ENCODE data around the gene GJA4. TPM values are rescaled to one million over a fixed set of nuclear protein-coding genes. Genes with fewer than 3 reads are reported as not detected.

The GJA4 gene
- total and polyA plus RNA-seq, 2 of the 13 experiments (the other 11 are each of a cell fraction or from before 2014, with no cell fraction given) = not detected

DNA sequence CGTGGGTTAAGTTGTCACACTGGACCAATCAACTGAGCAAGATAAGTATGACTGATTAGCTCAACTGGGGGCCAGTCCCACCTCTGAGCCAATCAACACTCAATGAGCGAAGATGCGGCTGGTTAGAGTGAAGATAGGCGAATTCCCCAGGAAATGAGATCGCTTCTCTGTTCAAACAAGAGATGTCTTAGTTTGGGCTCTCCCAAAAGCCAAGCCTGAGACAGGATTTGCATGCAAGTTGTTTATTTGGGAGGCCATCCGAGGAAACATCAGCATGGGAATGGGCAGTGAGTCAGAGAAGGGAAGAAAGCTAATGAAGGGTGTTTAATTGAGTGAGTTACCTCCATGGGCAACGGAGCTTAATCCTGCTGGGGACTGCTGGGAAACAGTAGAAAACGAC is 42.8 kb upstream of the GJA4 start:
- H2AFZ ChIP-seq (ENCODE audit: low read length) = no peak overlapping the region
- no peaks in the 10 kb centered on the region for H3K36me3 ChIP-seq (replicated peaks in 1 of 2; ENCODE audit: control insufficient read depth in 1 of 2, insufficient read depth in 2 of 2, low read length in 2 of 2)
- TF ChIP-seq ZNF143 (CRISPR knock-in tag; IDR thresholded peaks at IDR 0.05) = no peak
- no peak for TF ChIP-seq HMGA1 (CRISPR knock-in tag; conservative IDR thresholded peaks at IDR 0.05)
- no peak for TF ChIP-seq NFIC (IDR thresholded peaks at IDR 0.05; ENCODE audit: low read length)
- TF ChIP-seq, protein P1, sequence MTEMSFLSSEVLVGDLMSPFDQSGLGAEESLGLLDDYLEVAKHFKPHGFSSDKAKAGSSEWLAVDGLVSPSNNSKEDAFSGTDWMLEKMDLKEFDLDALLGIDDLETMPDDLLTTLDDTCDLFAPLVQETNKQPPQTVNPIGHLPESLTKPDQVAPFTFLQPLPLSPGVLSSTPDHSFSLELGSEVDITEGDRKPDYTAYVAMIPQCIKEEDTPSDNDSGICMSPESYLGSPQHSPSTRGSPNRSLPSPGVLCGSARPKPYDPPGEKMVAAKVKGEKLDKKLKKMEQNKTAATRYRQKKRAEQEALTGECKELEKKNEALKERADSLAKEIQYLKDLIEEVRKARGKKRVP (CRISPR knock-in tag; IDR thresholded peaks at IDR 0.05) = no peak
- no peak for TF ChIP-seq NBN (conservative IDR thresholded peaks at IDR 0.05)
- no peak for TF ChIP-seq TSC22D2 (CRISPR knock-in tag; IDR thresholded peaks at IDR 0.05; ENCODE audit: borderline replicate concordance)
- TF ChIP-seq ATRX (CRISPR knock-in tag; IDR thresholded peaks at IDR 0.05; ENCODE audit: borderline replicate concordance) = no peak
- no peak for TF ChIP-seq POLR2A (IDR thresholded peaks at IDR 0.05; ENCODE audit: insufficient read depth in 1 of 2, low read depth in 2 of 2, low read length in 2 of 2)
- TF ChIP-seq, protein P2, sequence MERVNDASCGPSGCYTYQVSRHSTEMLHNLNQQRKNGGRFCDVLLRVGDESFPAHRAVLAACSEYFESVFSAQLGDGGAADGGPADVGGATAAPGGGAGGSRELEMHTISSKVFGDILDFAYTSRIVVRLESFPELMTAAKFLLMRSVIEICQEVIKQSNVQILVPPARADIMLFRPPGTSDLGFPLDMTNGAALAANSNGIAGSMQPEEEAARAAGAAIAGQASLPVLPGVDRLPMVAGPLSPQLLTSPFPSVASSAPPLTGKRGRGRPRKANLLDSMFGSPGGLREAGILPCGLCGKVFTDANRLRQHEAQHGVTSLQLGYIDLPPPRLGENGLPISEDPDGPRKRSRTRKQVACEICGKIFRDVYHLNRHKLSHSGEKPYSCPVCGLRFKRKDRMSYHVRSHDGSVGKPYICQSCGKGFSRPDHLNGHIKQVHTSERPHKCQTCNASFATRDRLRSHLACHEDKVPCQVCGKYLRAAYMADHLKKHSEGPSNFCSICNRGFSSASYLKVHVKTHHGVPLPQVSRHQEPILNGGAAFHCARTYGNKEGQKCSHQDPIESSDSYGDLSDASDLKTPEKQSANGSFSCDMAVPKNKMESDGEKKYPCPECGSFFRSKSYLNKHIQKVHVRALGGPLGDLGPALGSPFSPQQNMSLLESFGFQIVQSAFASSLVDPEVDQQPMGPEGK (CRISPR knock-in tag; IDR thresholded peaks at IDR 0.05) = no peak
- no peak for TF ChIP-seq ZNF530 (CRISPR knock-in tag; IDR thresholded peaks at IDR 0.05; ENCODE audit: low read depth)
- no peak for TF ChIP-seq ZNF891 (CRISPR knock-in tag; IDR thresholded peaks at IDR 0.05)
- TF ChIP-seq RBFOX2 (IDR thresholded peaks at IDR 0.05; ENCODE audit: low read depth, low read length) = no peak
- TF ChIP-seq, protein P3, sequence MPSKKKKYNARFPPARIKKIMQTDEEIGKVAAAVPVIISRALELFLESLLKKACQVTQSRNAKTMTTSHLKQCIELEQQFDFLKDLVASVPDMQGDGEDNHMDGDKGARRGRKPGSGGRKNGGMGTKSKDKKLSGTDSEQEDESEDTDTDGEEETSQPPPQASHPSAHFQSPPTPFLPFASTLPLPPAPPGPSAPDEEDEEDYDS (CRISPR knock-in tag; IDR thresholded peaks at IDR 0.05) = no peak
- no peak for TF ChIP-seq TCF12 (IDR thresholded peaks at IDR 0.05)
- no peak for TF ChIP-seq TCF12 (CRISPR knock-in tag; IDR thresholded peaks at IDR 0.05)
- H3K27ac ChIP-seq (ENCODE audit: extremely low read length, insufficient read depth, low read length) = no peak overlapping the region
- no peak overlapping the region for H3K4me2 ChIP-seq (ENCODE audit: low read depth, low read length)
- no peaks in the 10 kb centered on the region for H3K79me2 ChIP-seq (ENCODE audit: insufficient read depth, low read length)
- FAIRE-seq (no peak), ATAC-seq (no peak), DNase-seq (ENCODE audit: low spot score) (no peak)
- CTCF ChIA-PET (ENCODE audit: low intra/inter-chr PET ratio, low total read pairs) = no interaction called here
- H3K9me3 ChIP-seq (ENCODE audit: low read length) = no peaks in the 10 kb centered on the region
- no peaks in the 10 kb centered on the region for H3K4me1 ChIP-seq (ENCODE audit: insufficient read depth, low read length)
- H3K27me3 ChIP-seq (ENCODE audit: control insufficient read depth in 1 of 2, insufficient read depth in 2 of 2, low read length in 2 of 2) = peaks cover 1 to 4% of the 10 kb centered on the region in 2 experiments; a peak in 2 of 5 replicates
- no peak overlapping the region for H3K4me3 ChIP-seq (replicated peaks in 1 of 3; ENCODE audit: insufficient read depth in 1 of 3, low read depth in 2 of 3, low read length in 3 of 3)
- POLR2A ChIA-PET = no interaction called here
- H3K9ac ChIP-seq (ENCODE audit: insufficient read depth, low read depth, low read length) = no peak overlapping the region
- intact Hi-C loops (cut with micrococcal nuclease; ENCODE audit: unreplicated experiment) = no loop called here
- 5% methylated on average over 8 of the region's 8 CpGs for WGBS (ENCODE audit: low lambda C conversion rate)
- in situ Hi-C loops (cut with HindIII; ENCODE audit: extremely low pct_ligation_motif_present, low pct_unique_long_range_greater_than_20kb) = loop anchor here (10.0 kb wide), 3 partner anchors 205 to 1115 kb away; no protein-coding TSS in a partner anchor
- BruUV-seq (replicated peaks) = no TSS peak
- H4K20me1 ChIP-seq (ENCODE audit: insufficient read depth, low read length) = no peaks in the 10 kb centered on the region

Measured in HepG2 (cell line).